MCF 10A (cell line): ENCODE results near the gene ORC4. TPM values are rescaled to one million over a fixed set of nuclear protein-coding genes. Genes with fewer than 3 reads are reported as not detected.

Experiments used
- BruUV-seq: library from RNA; stranded (reverse); fragments of 400-500 nt; replicated peaks from 2 replicates; lab custom pipeline; 2021; lab: Mats Ljungman, UMichigan
- CTCF ChIA-PET: fragments of 300-600 bp; sonication (Branson Sonifier 250); formaldehyde crosslinking; extraction: SDS; loops from one replicate; lab custom pipeline; 2021; ENCODE audit warnings: antibody characterized with exemption, inconsistent platforms; lab: Yijun Ruan, JAX
- POLR2A ChIA-PET: fragments of 300-600, 350-650 bp; sonication (Branson Sonifier 250); formaldehyde crosslinking; extraction: SDS; loops from one replicate; lab custom pipeline; 2020; ENCODE audit warnings: antibody characterized with exemption, inconsistent platforms; lab: Yijun Ruan, JAX
- DNase-seq: peaks from one replicate; pipeline ENCODE4 v3.0.0-alpha.2; 2018; ENCODE audit not compliant: unreplicated experiment
- H3K27ac Mint-ChIP-seq: one replicate; pipeline ENCODE4 v1.8.0; 2022; ENCODE audit warnings: mild to moderate bottlenecking, low read depth, mixed read lengths; ENCODE audit not compliant: unreplicated experiment
- H3K27me3 Mint-ChIP-seq: one replicate; pipeline ENCODE4 v1.8.0; 2022; ENCODE audit warnings: mixed read lengths; ENCODE audit not compliant: insufficient read depth, unreplicated experiment
- H3K36me3 Mint-ChIP-seq: one replicate; pipeline ENCODE4 v1.8.0; 2022; ENCODE audit warnings: mild to moderate bottlenecking, moderate library complexity, mixed read lengths; ENCODE audit not compliant: insufficient read depth, unreplicated experiment
- H3K4me1 Mint-ChIP-seq: one replicate; pipeline ENCODE4 v1.8.0; 2022; ENCODE audit warnings: mixed read lengths; ENCODE audit not compliant: insufficient read depth, unreplicated experiment
- H3K4me3 Mint-ChIP-seq: one replicate; pipeline ENCODE4 v1.8.0; 2022; ENCODE audit warnings: mild to moderate bottlenecking, moderate library complexity, mixed read lengths; ENCODE audit not compliant: unreplicated experiment
- H3K9me3 Mint-ChIP-seq: one replicate; pipeline ENCODE4 v1.8.0; 2022; ENCODE audit warnings: mixed read lengths; ENCODE audit not compliant: unreplicated experiment
- CTCF ChIP-seq: fragments of 200-600 bp; IDR thresholded peaks from one replicate; pipeline ENCODE4 v1.8.0; 2022; ENCODE audit warnings: antibody characterized with exemption, mild to moderate bottlenecking; ENCODE audit not compliant: unreplicated experiment
- intact Hi-C: fragments of 100-400 bp; cut with micrococcal nuclease; formaldehyde crosslinking; loops from 2 replicates; pipeline ENCODE4 v1.14.1; 2022
- total RNA-seq: library from RNA; stranded (reverse); gene quantifications from 2 replicates; pipeline ENCODE4 v1.2.3, GENCODE V29; 2022

The ORC4 gene
- total RNA-seq, 1 experiment from 2014 or later, result 53.3 TPM

GRCh38 chr2:147976102-147976501, 44.4 kb downstream of the ORC4 start:
- BruUV-seq, result no TSS peak
- H3K9me3 Mint-ChIP-seq, result no peaks in the 10 kb centered on the region
- POLR2A ChIA-PET, result no interaction called here
- H3K4me3 Mint-ChIP-seq, result no peak overlapping the region
- H3K36me3 Mint-ChIP-seq, result peaks cover 15% of the 10 kb centered on the region
- H3K27me3 Mint-ChIP-seq, result no peaks in the 10 kb centered on the region
- peaks cover 6% of the 10 kb centered on the region for H3K4me1 Mint-ChIP-seq
- no peak for TF ChIP-seq CTCF
- intact Hi-C loops, result no loop called here
- CTCF ChIA-PET, result interaction anchor here (0.6 kb wide), 1 partner anchor 59 kb away, joined by 3 read pairs; no protein-coding TSS in a partner anchor
- no peak for DNase-seq
- no peak overlapping the region for H3K27ac Mint-ChIP-seq

GRCh38 chr2:147968571-147968970, 52.0 kb downstream of the ORC4 start:
- H3K27ac Mint-ChIP-seq, result no peak overlapping the region
- no peaks in the 10 kb centered on the region for H3K4me1 Mint-ChIP-seq
- no TSS peak for BruUV-seq
- no peak for DNase-seq
- peaks cover 37% of the 10 kb centered on the region for H3K36me3 Mint-ChIP-seq
- ChIA-PET CTCF (interaction anchor here (1.0 kb wide), 1 partner anchor 1022 kb away, joined by 3 read pairs; no protein-coding TSS in a partner anchor), POLR2A (no interaction called here)
- H3K27me3 Mint-ChIP-seq, result no peaks in the 10 kb centered on the region
- intact Hi-C loops, result no loop called here
- peaks cover 28% of the 10 kb centered on the region for H3K9me3 Mint-ChIP-seq
- TF ChIP-seq CTCF, result no peak
- H3K4me3 Mint-ChIP-seq, result no peak overlapping the region

GRCh38 chr2:147952118-147952517, 68.4 kb downstream of the ORC4 start:
- no peak for TF ChIP-seq CTCF
- no peaks in the 10 kb centered on the region for H3K9me3 Mint-ChIP-seq
- no peak for DNase-seq
- H3K36me3 Mint-ChIP-seq, result peaks cover 25% of the 10 kb centered on the region
- H3K4me3 Mint-ChIP-seq, result no peak overlapping the region
- H3K27me3 Mint-ChIP-seq, result no peaks in the 10 kb centered on the region
- CTCF ChIA-PET, result no interaction called here
- intact Hi-C loops, result no loop called here
- no peak overlapping the region for H3K27ac Mint-ChIP-seq
- POLR2A ChIA-PET, result no interaction called here
- H3K4me1 Mint-ChIP-seq, result no peaks in the 10 kb centered on the region
- no TSS peak for BruUV-seq

- TF ChIP-seq CTCF, result no peak
- no TSS peak for BruUV-seq
- no peaks in the 10 kb centered on the region for H3K4me1 Mint-ChIP-seq
- intact Hi-C loops, result no loop called here
- H3K27ac Mint-ChIP-seq, result no peak overlapping the region
- peaks cover 26% of the 10 kb centered on the region for H3K36me3 Mint-ChIP-seq
- no peak for DNase-seq
- ChIA-PET POLR2A (no interaction called here), CTCF (interaction anchor here (0.8 to 1.0 kb wide), 2 partner anchors 9 to 589 kb away, joined by 3 read pairs; no protein-coding TSS in a partner anchor)
- H3K27me3 Mint-ChIP-seq, result no peaks in the 10 kb centered on the region
- H3K4me3 Mint-ChIP-seq, result no peak overlapping the region
- H3K9me3 Mint-ChIP-seq, result no peaks in the 10 kb centered on the region
Measured at GRCh38 chr2:147945660-147946059, 74.9 kb downstream of the ORC4 start.
